Trophoblast cell (in vitro differentiated cells and primary cell): ENCODE measurements around the gene DENND2D.

Source experiments
- DNase-seq, 2 donors: peaks; one replicate each; pipeline ENCODE4 v3.0.0-alpha.2; 2016
- H2AFZ ChIP-seq: 2 replicates; pipeline ENCODE4 v1.6.1; 2013; ENCODE audit warnings: low read length, moderate library complexity, mild to moderate bottlenecking; ENCODE audit not compliant: insufficient read depth, poor library complexity
- H2AK5ac ChIP-seq: 2 replicates; pipeline ENCODE4 v1.6.1; 2013; ENCODE audit warnings: mild to moderate bottlenecking, low read length
- H2BK120ac ChIP-seq: 2 replicates; pipeline ENCODE4 v1.6.1; 2013; ENCODE audit warnings: low read length, mild to moderate bottlenecking, moderate library complexity; ENCODE audit not compliant: insufficient read depth, poor library complexity
- H2BK12ac ChIP-seq: 2 replicates; pipeline ENCODE4 v1.6.1; 2013; ENCODE audit warnings: mild to moderate bottlenecking, low read length, moderate library complexity
- H2BK5ac ChIP-seq: 2 replicates; pipeline ENCODE4 v1.6.1; 2013; ENCODE audit warnings: low read length, low read depth, moderate library complexity, mild to moderate bottlenecking; ENCODE audit not compliant: poor library complexity
- H3K14ac ChIP-seq: 2 replicates; pipeline ENCODE4 v1.6.1; 2013; ENCODE audit warnings: mild to moderate bottlenecking, low read length
- H3K18ac ChIP-seq: 2 replicates; pipeline ENCODE4 v1.6.1; 2013; ENCODE audit warnings: mild to moderate bottlenecking, low read length
- H3K23ac ChIP-seq: 2 replicates; pipeline ENCODE4 v1.6.1; 2013; ENCODE audit warnings: low read length
- H3K27ac ChIP-seq: 2 replicates; pipeline ENCODE4 v1.5.1; 2013; ENCODE audit warnings: low read depth, mild to moderate bottlenecking, inconsistent platforms, low read length, moderate library complexity
- H3K27me3 ChIP-seq: 2 replicates; pipeline ENCODE4 v1.6.1; 2013; ENCODE audit warnings: inconsistent platforms, mild to moderate bottlenecking, low read length, moderate library complexity; ENCODE audit not compliant: insufficient read depth
- H3K36me3 ChIP-seq, 2 experiments: 1 replicate in 1 of 2; 2 replicates in 1 of 2; pipeline ENCODE4 v1.6.1; 2013; ENCODE audit warnings: low read length in 2 of 2, mild to moderate bottlenecking in 2 of 2, moderate library complexity in 1 of 2; ENCODE audit not compliant: insufficient read depth in 2 of 2, control insufficient read depth in 1 of 2
- H3K4ac ChIP-seq: 2 replicates; pipeline ENCODE4 v1.6.1; 2013; ENCODE audit warnings: low read depth, mild to moderate bottlenecking, low read length, moderate library complexity
- H3K4me1 ChIP-seq, 2 experiments: 1 replicate in 1 of 2; 2 replicates in 1 of 2; pipeline ENCODE4 v1.6.1; 2013; ENCODE audit warnings: low read length in 2 of 2, mild to moderate bottlenecking in 2 of 2, moderate library complexity in 1 of 2; ENCODE audit not compliant: insufficient read depth in 2 of 2, control insufficient read depth in 1 of 2
- H3K4me2 ChIP-seq: 2 replicates; pipeline ENCODE4 v1.6.1; 2013; ENCODE audit warnings: inconsistent platforms, mild to moderate bottlenecking, low read length, moderate library complexity
- H3K4me3 ChIP-seq: 2 replicates; pipeline ENCODE4 v1.5.1; 2013; ENCODE audit warnings: mild to moderate bottlenecking, low read depth, low read length, inconsistent platforms
- H3K79me1 ChIP-seq: one replicate; pipeline ENCODE4 v1.6.1; 2013; ENCODE audit warnings: low read length
- H3K79me2 ChIP-seq: 2 replicates; pipeline ENCODE4 v1.6.1; 2013; ENCODE audit warnings: low read length, mild to moderate bottlenecking; ENCODE audit not compliant: control insufficient read depth, insufficient read depth, poor library complexity
- H3K9ac ChIP-seq: 2 replicates; pipeline ENCODE4 v1.6.1; 2013; ENCODE audit warnings: mild to moderate bottlenecking, low read length
- H3K9me3 ChIP-seq: 2 replicates; pipeline ENCODE4 v1.6.1; 2013; ENCODE audit warnings: low read depth, mild to moderate bottlenecking, control low read depth, inconsistent platforms, low read length; ENCODE audit not compliant: insufficient read depth
- H4K12ac ChIP-seq: 2 replicates; pipeline ENCODE4 v1.6.1; 2013; ENCODE audit warnings: low read depth, mild to moderate bottlenecking, low read length, moderate library complexity
- H4K8ac ChIP-seq: 2 replicates; pipeline ENCODE4 v1.6.1; 2013; ENCODE audit warnings: low read depth, mild to moderate bottlenecking, low read length, moderate library complexity
- H4K91ac ChIP-seq: one replicate; pipeline ENCODE4 v1.6.1; 2013; ENCODE audit warnings: low read depth, mild to moderate bottlenecking, low read length, moderate library complexity
- WGBS: extraction: QIAGEN DNeasy Blood & Tissue Kit; methylation state at CpG from one replicate; pipeline ENCODE4 v1.1.7; 2013; ENCODE audit warnings: missing lambda C conversion rate; ENCODE audit not compliant: insufficient read length, insufficient coverage; ENCODE audit errors: extremely low coverage; 5-methylcytosine and 5-hydroxymethylcytosine counted together

DENND2D gene

GRCh38 chr1:111184663-111185062 is 15.8 kb downstream of the DENND2D start:
- Histone ChIP-seq H2BK120ac (no peak overlapping the region), H2BK12ac (no peak overlapping the region), H3K9me3 (peaks cover 2% of the 10 kb centered on the region), H3K27ac (no peak overlapping the region), H3K4me2 (no peak overlapping the region), H3K4me1 (peaks cover 0 to 2% of the 10 kb centered on the region in 2 experiments), H3K79me1 (no peaks in the 10 kb centered on the region), H3K79me2 (no peaks in the 10 kb centered on the region), H3K14ac (no peak overlapping the region), H3K18ac (no peak overlapping the region), H2BK5ac (no peak overlapping the region), H3K27me3 (no peaks in the 10 kb centered on the region), H4K12ac (no peak overlapping the region), H3K9ac (no peak overlapping the region), H2AFZ (no peak overlapping the region), H3K4ac (no peak overlapping the region), H3K36me3 (peaks cover 2 to 17% of the 10 kb centered on the region in 2 experiments), H2AK5ac (no peak overlapping the region), H4K8ac (no peak overlapping the region), H4K91ac (no peak overlapping the region), H3K4me3 (no peak overlapping the region), H3K23ac (no peak overlapping the region)
- DNase-seq, result no peak

DNA sequence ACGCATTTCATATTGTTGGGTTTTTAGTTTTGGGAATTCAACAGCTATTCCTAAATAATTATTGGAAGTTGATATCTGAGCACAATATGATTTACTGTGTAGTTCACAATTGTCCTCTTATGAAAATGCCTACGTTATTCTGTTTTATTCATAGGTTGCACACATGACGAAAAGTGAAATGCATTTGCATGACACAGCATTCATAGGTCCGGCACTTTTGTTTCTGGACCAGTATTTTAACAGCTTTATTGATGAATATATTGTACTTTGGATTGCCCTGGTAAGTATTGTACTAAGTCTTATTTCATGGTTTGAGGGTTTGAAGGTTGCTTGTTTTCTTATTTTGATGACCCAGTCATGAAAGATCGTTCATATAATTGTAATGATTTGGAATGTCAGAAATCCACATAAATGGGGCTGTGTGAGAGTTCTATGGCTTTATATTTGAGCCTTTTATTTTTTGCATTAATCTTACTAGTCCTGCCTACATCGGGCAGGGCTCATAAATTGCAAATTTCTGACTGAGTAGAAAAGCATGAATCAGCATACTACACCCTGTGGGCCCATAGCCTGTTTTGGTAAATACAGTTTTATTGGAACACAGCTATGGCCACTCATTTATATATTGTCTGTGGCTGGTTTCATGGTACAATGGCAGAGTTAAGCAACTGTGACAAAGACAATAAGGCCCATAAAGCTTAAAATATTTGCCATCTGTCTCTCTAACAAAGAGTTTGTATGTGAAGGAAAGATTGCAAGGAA is 17.0 kb downstream of the DENND2D start:
- Histone ChIP-seq H3K4me2 (no peak overlapping the region), H3K9ac (no peak overlapping the region), H2BK5ac (no peak overlapping the region), H4K12ac (no peak overlapping the region), H2BK120ac (no peak overlapping the region), H3K36me3 (peaks cover 2 to 16% of the 10 kb centered on the region in 2 experiments), H2AK5ac (no peak overlapping the region), H2BK12ac (no peak overlapping the region), H3K9me3 (peaks cover 2% of the 10 kb centered on the region), H3K27me3 (no peaks in the 10 kb centered on the region), H3K14ac (no peak overlapping the region), H3K79me1 (no peaks in the 10 kb centered on the region), H3K27ac (no peak overlapping the region), H3K4me3 (no peak overlapping the region), H3K23ac (no peak overlapping the region), H3K4me1 (no peaks in the 10 kb centered on the region), H4K8ac (no peak overlapping the region), H4K91ac (no peak overlapping the region), H3K4ac (no peak overlapping the region), H2AFZ (no peak overlapping the region), H3K79me2 (no peaks in the 10 kb centered on the region), H3K18ac (no peak overlapping the region)
- no CpG with 5 or more reads among the region's 6 CpGs for WGBS
- no peak for DNase-seq

GRCh38 chr1:111182052-111182451 is 18.4 kb downstream of the DENND2D start:
- Histone ChIP-seq H4K91ac (no peak overlapping the region), H3K23ac (no peak overlapping the region), H2BK120ac (no peak overlapping the region), H3K4me3 (no peak overlapping the region), H3K36me3 (peaks cover 2 to 7% of the 10 kb centered on the region in 2 experiments), H2BK12ac (no peak overlapping the region), H3K4me2 (no peak overlapping the region), H4K12ac (no peak overlapping the region), H3K27me3 (no peaks in the 10 kb centered on the region), H3K9ac (no peak overlapping the region), H2AFZ (no peak overlapping the region), H4K8ac (no peak overlapping the region), H3K18ac (no peak overlapping the region), H3K4ac (no peak overlapping the region), H3K79me2 (no peaks in the 10 kb centered on the region), H3K9me3 (no peaks in the 10 kb centered on the region), H3K14ac (no peak overlapping the region), H2AK5ac (no peak overlapping the region), H3K27ac (no peak overlapping the region), H2BK5ac (no peak overlapping the region), H3K79me1 (no peaks in the 10 kb centered on the region), H3K4me1 (no peaks in the 10 kb centered on the region)
- 100% methylated on average over 1 of the region's 2 CpGs for WGBS
- DNase-seq, result no peak

GRCh38 chr1:111179968-111180533 is 20.4 kb downstream of the DENND2D start:
- Histone ChIP-seq H3K9me3 (no peaks in the 10 kb centered on the region), H3K4me3 (no peak overlapping the region), H3K27ac (no peak overlapping the region)

More at GRCh38 chr1:111179968-111180533, 20.4 kb downstream of the DENND2D start:
- Histone ChIP-seq H2BK120ac (no peak overlapping the region), H3K14ac (no peak overlapping the region), H3K4me1 (no peaks in the 10 kb centered on the region), H2BK5ac (no peak overlapping the region), H3K79me1 (no peaks in the 10 kb centered on the region), H3K9ac (no peak overlapping the region), H4K12ac (no peak overlapping the region), H3K4me2 (no peak overlapping the region), H3K27me3 (no peaks in the 10 kb centered on the region), H3K18ac (no peak overlapping the region), H3K79me2 (no peaks in the 10 kb centered on the region), H4K8ac (no peak overlapping the region), H3K4ac (no peak overlapping the region), H3K36me3 (peaks cover 2 to 4% of the 10 kb centered on the region in 2 experiments), H2AK5ac (no peak overlapping the region), H2BK12ac (no peak overlapping the region), H4K91ac (no peak overlapping the region), H3K23ac (no peak overlapping the region), H2AFZ (no peak overlapping the region)
- no peak for DNase-seq
